Occipital lobe (tissue), 2 donors: ENCODE measurements around the gene OR2T11. TPM values are rescaled to one million over a fixed set of nuclear protein-coding genes. Genes with fewer than 3 reads are reported as not detected.
"Not testable (repeated sequence)": the region's sequence is repeated elsewhere in the genome, so short reads cannot be mapped to it uniquely, and the experiment has no call there.

Experiments used
- DNase-seq: peaks from one replicate; lab custom pipeline; 2025; lab: John Stamatoyannopoulos, UW
- total RNA-seq: library from RNA; depleted of rRNA; stranded (reverse); fragments of >200 nt; gene quantifications from one replicate; pipeline ENCODE4 v1.2.3, GENCODE V29; 2014

OR2T11 gene
- total RNA-seq = not detected

GRCh38 chr1:248634991-248635390, at the start of gene OR2T11:
TSS of gene OR2T11 (minus strand) at chr1:248635091. CDS start at chr1:248627128, 7,963 bp downstream.
- DNase-seq = not testable (repeated sequence)

GRCh38 chr1:248681651-248682050, 46.8 kb upstream of the OR2T11 start:
- no peak for DNase-seq

- DNase-seq = no peak
Observed at GRCh38 chr1:248670003-248670402, 35.1 kb upstream of the OR2T11 start.

GRCh38 chr1:248663453-248664328, 28.8 kb upstream of the OR2T11 start:
- DNase-seq = not testable (repeated sequence)

GRCh38 chr1:248656797-248657196, 21.9 kb upstream of the OR2T11 start:
- not testable (repeated sequence) for DNase-seq

GRCh38 chr1:248655354-248655753, 20.5 kb upstream of the OR2T11 start, which contains the start of gene OR2T27:
TSS of gene OR2T27 (minus strand) at chr1:248655528. CDS start at chr1:248650884, 4,644 bp downstream.
- not testable (repeated sequence) for DNase-seq

- DNase-seq = not testable (repeated sequence)
Observed at GRCh38 chr1:248648770-248649536, 14.1 kb upstream of the OR2T11 start.

GRCh38 chr1:248645178-248645577, 10.3 kb upstream of the OR2T11 start, which contains the start of gene OR2T35:
TSS of gene OR2T35 (minus strand) at chr1:248645278. CDS start at chr1:248639258, 6,020 bp downstream.
- not testable (repeated sequence) for DNase-seq

GRCh38 chr1:248642971-248643651, 8.2 kb upstream of the OR2T11 start:
- not testable (repeated sequence) for DNase-seq

- not testable (repeated sequence) for DNase-seq
Observed at GRCh38 chr1:248641583-248641982, 6.7 kb upstream of the OR2T11 start.

GRCh38 chr1:248640906-248641305, 6.0 kb upstream of the OR2T11 start:
- DNase-seq = not testable (repeated sequence)

- DNase-seq = not testable (repeated sequence)
Observed at GRCh38 chr1:248639652-248640051, 4.8 kb upstream of the OR2T11 start.

- not testable (repeated sequence) for DNase-seq
Observed at GRCh38 chr1:248636612-248637011, 1.7 kb upstream of the OR2T11 start.

- DNase-seq = no peak
Observed at GRCh38 chr1:248631354-248632008, 3.4 kb downstream of the OR2T11 start.

GRCh38 chr1:248630551-248630950, 4.3 kb downstream of the OR2T11 start:
- DNase-seq = no peak

- DNase-seq = no peak
Observed at GRCh38 chr1:248627971-248628844, 6.7 kb downstream of the OR2T11 start.

- no peak for DNase-seq
Observed at GRCh38 chr1:248625971-248626370, 8.9 kb downstream of the OR2T11 start.

GRCh38 chr1:248625166-248625565, 9.7 kb downstream of the OR2T11 start:
- no peak for DNase-seq

- DNase-seq = no peak
Observed at GRCh38 chr1:248622570-248623001, 12.3 kb downstream of the OR2T11 start.

- DNase-seq = no peak
Observed at GRCh38 chr1:248621770-248622169, 13.1 kb downstream of the OR2T11 start.
